Stimulated activated CD8-positive, alpha-beta memory T cell treated with anti-CD3 and anti-CD28 coated beads, Interleukin-2, amount 100 ng/mL, for 1 hour (primary cell): Measurements from ENCODE around the gene BABAM2.

Source experiments
- DNase-seq, 2 donors: peaks; one replicate each; pipeline ENCODE4 v3.0.0-alpha.2; 2020; ENCODE audit warnings: low read depth in 2 of 2

BABAM2 gene

DNA sequence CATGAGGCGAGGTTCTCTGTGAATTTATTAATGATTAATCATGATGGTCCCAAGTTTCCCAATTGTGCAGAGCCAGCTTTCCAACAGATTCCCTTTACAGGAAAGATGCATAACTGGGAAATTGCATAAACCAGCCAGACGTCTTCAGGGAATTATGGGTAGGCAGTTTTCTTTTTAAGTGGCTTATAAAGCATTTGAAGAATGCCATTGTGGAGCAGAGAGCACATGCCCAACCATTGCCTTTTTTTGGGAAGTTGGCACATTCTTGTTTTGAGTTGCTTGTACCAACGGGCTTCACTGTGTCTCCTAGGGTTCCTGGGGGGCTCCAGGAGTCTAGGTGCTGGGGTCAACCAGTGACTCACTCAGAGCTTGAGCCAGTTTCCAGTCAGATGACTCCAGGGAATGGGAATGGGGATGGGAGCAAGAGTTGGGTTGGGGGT, 270.5 kb downstream of the BABAM2 start:
- no peak for DNase-seq

DNA sequence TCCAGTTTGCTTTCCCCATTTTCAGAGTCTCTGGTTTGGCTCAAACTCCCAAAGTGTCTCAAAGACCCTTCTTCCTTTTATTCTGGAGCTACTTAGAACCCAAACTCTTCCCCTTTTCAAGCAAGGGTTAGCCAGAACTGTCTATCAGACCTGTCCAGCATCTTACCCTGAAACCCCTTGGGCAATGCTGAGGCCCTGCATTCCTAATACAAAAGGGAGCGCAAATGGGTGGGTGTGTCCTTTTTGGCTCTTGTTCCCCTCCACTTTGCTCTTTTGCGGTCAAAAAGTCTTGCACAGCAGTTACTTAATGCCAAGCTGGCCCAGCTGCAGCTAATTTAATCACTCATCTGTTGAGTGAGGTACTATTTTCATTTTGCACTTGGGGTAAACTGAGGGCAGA, 270.9 kb downstream of the BABAM2 start:
- no peak for DNase-seq

DNA sequence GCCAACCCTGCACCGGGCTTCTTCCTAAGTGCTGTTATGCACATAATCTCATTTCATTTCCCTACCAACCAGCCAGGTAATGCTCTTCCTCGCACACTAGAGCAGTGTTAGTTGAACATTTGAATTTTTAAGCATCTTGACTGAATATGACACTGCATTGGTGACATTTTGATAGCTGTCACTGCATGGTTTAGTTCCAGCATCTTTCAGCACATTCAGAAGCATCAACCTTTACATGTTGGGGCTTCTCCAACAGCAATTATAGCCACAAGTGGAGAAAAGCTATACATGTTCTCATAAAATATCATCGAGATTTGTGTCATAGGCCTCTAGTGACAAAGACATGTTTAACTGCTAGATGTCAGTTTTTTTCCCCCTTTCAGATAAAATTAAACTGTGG, 272.0 kb downstream of the BABAM2 start:
- DNase-seq = no peak

DNA sequence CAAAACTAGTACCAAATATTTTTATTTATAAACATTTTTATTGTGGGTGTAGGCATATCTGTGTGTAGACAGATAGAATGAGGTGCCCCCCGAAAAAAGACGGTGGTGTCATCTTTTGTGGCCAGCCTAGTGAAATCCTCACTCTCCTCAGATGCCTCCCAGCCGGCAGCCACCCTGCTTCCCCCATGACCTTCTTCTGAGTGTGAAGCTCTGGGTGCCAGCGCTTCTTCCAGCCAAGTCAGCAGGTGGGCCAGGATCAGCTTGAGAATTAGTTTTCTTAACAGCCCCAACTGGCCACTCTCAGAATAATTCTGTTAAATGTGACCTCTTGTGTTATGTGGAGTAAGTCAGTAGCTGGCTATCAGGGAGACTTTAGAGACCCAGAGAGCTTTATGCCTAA, 272.5 kb downstream of the BABAM2 start:
- no peak for DNase-seq

DNA sequence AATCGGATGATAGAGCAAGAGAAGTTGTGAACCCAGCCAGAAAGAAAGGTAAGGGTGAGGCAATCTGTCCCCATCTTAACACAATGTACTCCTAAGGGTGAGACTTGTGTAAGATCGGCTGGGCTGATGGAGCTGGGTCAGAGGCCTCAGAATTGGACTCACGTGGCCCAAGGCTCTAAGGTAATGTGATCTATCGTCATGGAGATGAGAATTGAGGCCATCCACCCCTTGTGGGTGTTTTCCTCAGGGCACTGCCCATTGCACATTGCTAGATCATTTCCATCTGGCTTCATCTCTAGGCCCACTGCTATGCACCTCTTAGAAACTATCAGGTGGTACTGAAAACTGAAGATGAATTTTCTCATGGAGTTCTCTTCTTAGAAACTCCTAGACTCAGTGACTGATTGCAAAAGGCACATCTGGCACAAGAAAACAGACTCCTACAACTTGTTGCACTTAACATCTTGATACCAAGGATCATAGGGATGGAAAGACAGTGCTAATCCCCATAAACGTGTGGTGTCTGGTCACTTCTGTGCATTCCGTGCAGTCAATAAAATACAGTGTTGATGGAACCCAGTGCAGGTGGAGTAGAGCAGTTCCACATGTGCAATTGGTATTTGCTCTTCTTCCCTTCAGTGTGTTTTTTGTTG, 273.2 kb downstream of the BABAM2 start:
- no peak for DNase-seq

DNA sequence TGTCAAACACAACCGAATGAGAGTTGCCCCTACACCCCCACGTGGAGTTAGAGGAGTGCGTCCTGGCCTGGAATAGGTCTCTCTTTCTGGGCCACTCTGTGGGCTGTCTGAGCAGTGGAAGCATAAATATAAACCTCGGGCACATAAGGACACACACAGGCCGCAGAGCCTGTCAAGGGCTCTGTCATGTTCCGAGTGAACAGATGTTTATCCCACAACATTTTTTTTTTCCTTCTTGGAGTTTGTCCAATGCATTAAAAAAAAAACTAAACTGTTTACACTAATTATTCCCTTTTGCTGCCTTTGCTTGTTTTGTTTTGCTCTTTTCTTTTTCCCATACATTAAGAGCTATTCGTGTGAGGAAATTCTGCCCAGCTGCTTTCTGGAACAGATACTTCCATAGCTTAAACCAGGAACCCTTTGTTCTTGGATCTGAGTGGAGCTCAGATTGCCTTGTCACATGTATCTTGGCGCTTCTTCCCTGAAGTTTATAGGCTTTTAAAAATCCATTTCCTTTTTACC, 273.8 kb downstream of the BABAM2 start:
- DNase-seq = no peak

DNA sequence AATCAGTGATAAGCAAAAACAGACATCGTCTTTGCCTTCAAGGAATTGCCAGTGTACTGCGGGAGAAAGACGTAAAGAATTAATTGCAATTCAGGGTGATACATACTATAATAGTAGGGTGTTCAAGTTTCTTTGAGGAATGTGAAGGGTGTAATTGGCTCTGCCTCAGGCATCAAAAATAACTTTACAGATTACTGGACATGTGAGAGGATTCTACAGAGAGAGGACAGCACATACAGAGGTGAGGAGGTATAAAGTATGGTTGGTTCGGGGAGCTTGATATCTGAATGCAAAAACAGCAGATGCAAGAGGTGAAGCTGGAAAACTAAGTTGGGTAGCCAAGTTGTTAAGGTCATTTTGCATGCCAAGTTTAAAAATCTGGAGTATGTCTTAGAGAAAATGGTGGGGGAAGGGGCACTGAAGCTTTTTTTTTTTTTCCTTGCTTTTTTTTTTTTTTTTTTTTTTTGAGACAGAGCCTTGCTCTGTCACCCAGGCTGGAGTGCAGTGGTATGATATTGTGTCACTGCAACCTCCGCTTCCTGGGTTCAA, 274.6 kb downstream of the BABAM2 start:
- DNase-seq = no peak

DNA sequence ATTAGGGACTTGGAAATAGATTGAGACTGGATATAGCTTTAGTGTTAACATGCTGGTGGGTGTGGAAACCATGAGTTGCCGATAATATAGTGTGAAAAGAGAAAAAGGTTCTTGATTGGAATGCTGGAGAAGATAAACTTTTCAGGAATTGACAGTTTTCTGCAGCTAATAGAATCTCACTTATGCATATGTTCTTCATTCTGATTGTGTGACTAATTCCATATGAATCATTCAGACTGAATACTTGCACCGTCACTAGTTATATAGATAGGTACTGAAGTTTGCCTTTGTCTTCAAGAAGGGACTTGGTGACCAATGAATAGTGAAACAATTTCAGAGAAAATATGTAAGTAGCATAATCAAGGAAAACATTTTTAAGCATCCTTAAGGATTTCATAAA, 276.4 kb downstream of the BABAM2 start:
- DNase-seq = no peak

DNA sequence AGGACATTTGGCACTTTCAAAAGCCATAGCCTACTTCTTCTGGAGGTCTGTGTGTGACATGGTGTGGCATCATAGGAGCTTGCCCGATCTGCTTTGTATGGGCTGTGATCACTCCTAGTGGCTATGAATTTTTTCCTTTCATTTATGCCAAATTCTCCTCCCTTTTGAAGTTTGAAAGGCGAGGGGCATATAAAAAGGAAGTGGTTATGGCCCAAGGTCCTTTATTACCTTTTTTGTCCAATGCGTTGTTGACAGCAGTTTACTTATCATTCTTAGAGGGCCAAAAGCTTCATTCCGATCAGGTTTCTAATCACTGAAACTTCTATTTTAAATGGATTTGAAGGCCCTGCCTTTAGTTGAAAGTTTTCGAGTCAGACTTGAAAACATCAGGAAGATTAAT, 277.8 kb downstream of the BABAM2 start:
- DNase-seq = no peak

DNA sequence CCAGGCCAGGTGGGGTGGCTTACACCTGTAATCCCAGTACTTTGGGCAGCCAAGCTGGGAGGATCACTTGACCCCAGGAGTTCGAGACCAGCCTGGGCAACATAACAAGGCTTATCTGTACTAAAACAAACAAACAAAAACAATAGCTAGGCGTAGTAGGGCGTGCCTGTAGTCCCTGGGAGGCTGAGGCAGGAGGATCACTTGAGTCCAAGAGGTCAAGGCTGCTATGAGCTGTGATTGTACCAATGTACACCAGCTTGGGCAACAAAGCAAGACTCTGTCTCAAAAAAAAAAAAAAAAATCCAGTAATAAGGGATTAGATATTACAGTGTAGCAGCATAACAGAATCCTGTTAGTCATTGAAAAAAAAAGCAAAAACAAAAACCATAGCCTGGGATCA, 279.0 kb downstream of the BABAM2 start:
- no peak for DNase-seq

DNA sequence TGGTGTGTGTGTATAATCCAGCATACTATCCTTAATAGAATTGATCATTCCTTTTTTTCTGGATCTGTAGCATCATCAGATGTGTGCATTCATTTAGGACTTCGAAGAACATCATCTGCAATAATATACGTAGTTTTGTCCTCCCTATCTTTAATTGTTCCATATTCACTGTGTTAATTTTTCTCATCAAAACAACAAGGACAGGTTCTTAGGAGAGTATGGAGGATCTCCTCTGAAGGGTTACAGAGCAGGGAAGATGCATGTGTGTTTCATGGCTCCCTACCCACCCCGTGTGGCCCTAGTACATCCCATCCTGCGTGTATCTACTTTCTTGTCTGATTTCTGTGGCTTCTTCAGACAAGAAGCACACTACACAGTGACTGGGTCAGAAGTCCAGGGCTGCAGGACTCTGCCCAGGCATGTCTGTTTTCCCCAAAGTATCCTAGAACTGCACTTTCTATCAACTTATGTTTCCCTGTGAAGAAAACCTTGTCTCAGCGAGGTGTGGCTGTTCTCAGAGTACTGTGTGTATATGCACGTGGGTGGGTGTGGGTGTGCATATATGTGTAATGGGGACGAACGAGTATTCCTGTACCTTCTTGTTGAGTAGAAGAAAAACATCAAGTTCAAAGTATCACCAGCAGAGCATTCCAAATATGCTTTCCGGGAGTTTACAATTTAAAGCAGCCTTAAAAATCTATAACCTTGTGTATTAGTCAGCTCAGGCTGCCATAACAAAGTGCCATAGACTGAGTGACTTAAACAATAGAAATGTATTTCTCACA, 281.8 kb downstream of the BABAM2 start:
- no peak for DNase-seq

DNA sequence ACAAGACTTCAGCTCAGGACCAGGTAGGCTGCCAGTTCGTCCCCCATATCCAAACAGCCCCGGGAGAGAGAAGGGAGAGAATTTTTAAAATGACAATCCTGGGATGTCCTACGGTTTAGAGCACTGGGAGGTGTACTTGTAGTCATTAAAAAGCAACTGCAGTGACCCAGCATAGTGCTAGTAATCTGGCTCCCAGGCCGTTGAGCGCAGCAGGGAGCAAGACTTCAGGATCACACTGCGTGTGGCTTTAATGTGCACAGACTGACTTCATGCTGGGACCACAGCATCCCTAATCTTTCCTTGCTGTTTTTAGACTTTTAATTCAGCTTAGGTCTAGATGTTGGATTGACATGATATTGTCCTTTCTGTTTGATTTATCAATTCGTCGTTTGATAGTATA, 282.8 kb downstream of the BABAM2 start:
- DNase-seq = no peak

DNA sequence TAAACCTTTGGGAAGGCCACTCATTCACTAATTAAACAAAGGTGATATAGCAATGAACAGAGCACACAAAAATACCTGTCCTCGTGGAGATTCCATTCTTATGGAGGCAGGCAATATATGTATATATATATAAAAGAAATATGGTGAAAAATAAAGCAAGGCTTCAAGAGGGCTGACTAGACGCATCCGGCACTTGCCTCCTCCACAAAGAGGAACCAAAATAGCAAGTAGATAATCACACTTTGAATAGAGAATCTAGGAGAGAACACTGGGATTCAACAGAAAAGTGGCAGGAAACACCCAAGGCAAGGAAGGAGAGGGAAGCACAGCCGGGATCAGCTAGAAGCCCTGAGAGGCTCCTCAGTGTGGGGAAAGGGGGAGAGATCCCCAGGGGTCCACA, 283.7 kb downstream of the BABAM2 start:
- DNase-seq = no peak

DNA sequence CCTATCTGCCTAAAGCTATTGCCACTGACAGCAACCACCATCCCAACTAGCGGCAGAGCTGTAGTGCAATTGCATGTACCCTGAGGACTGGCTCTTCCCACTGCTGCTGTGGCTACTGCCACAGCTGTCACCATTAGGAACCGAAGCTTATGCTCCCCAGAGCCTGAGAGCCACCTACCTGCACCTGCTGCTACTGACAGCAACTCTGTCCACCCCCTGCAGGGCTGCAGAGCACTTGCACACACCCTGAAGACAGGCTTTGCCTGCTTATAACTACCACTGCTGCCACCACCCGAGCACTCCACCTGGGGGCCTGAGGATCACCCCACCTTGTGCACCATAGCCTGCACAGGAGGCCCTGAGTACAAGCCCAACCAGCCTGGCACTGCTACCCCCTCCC, 284.5 kb downstream of the BABAM2 start:
- DNase-seq = no peak

DNA sequence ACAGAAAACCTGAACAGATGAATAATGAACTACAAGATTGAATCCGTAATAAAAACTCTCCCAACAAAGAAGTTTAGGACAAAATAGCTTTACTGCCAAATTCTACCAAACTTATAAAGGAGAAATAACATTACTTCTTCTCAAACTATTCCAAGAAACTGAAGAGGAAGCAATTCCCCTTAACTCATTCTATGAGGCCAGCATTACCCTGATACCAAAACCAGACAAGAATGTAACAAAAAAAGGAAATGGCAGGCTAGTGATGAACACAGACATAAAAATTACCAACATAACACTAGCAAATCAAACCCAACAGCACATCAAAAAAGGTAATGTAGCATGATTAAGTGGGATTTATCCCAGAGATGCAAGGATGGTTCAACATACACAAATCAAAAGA, 288.4 kb downstream of the BABAM2 start:
- DNase-seq = no peak

DNA sequence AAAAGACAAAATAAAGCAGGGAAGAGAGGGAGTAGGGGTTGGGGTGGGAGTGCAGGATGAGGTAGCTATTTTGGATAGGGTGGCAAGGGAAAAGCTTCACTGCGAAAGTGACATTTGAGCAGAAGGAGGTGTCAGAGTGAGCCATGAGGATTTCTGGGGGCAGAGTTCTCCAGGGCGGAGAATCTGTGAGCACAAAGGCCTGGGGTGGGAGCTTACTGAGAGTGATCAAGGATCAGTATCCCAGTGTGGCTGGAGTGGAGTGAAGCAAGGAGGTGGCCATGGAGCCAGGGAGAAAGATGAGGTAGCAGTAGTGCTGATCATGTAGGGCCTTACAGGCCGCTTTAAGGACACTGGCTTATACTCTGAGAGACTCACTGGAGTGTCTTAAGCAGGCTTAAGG, 291.3 kb downstream of the BABAM2 start:
- DNase-seq = no peak

DNA sequence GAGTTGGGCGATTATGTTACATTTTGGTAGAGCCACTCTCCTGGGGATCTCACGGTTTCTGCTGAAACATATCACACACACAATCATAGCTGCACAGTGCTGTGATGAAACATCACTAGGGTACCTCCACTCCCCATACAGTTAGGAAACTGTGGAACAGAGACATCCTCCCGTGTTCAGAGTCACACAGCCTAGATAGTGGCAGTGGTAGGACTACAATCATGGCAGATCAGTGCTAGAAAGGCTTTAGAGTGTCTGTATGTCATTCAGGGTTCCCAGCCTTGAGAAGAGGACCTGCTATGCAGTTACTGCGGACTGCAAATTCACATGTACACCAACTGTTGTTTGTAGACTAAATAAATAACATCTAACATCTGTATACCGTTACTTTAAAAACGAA, 291.8 kb downstream of the BABAM2 start:
- DNase-seq = no peak

DNA sequence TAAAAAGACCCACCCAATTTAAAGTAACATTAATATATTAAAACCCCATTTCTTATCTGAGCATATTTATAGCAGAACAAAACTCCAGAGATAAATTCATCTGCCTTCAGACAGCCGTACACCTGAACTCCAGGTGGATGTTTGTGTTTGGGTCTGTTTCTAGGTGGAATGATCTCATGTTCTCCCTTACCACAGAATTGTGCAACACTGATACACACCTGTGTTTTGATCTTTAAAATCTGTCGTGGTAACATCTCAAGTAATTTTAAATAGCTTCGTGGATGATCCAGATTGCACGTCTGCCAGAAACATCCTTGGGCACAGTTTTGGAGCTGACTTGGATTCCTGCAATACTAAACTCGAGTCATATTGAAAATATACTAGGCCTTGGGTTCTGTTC, 294.6 kb downstream of the BABAM2 start:
- no peak for DNase-seq

DNA sequence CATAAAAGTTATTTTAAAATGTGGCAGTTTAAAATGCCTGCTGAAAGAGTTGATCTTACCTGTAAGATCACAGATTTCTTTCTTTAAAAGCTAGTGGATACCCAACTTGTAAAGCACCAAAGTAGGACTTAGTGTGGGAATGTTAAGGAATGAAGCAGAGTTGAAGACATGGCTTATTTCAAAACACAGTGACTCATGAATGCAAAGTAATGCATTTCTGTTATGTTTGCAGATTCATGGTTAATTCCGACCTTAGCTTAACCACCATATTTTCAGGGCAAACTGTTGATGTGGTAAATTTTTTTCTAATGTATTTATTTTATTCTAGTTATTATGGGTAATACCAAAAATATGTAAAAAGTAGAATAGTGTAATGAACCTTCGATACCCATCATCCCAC, 295.4 kb downstream of the BABAM2 start:
- DNase-seq = no peak

DNA sequence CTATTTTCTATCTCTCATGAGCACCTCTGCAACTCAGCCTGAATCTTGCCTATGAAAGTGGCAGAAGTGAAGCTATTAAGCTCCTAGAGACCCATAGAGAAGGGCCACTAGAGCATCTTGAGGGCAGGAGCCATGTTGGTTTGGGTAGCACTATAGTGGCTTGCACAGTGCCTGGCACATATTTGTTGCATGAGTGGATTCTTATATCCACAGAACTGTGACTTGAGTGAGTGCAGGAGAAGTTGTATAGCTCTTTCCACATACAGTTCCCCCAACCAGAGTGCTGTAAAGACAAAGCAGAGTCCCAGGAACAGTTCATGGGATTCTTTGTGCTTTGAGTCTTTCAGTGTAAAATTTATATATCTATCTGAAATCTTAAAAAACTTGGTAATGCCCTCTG, 296.7 kb downstream of the BABAM2 start:
- DNase-seq = no peak

DNA sequence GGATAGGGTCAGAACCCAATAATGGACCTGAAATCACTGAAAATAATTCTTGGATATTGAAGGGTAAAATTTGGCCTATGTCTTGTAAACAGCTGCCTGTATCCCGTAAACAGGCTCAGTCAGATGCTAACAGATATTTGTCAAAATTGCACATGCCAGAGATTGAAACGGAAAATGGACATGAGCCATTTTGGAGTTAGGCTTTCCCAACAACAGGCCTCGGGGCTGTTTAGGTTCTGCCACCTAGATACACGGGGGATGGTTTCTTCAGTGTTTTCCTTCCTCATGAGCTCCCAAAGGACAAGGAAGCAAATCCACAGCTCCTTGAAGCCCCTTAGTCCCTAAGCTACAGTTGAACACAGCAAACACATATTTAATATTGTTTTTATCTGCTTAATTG, 297.9 kb downstream of the BABAM2 start:
- no peak for DNase-seq

DNA sequence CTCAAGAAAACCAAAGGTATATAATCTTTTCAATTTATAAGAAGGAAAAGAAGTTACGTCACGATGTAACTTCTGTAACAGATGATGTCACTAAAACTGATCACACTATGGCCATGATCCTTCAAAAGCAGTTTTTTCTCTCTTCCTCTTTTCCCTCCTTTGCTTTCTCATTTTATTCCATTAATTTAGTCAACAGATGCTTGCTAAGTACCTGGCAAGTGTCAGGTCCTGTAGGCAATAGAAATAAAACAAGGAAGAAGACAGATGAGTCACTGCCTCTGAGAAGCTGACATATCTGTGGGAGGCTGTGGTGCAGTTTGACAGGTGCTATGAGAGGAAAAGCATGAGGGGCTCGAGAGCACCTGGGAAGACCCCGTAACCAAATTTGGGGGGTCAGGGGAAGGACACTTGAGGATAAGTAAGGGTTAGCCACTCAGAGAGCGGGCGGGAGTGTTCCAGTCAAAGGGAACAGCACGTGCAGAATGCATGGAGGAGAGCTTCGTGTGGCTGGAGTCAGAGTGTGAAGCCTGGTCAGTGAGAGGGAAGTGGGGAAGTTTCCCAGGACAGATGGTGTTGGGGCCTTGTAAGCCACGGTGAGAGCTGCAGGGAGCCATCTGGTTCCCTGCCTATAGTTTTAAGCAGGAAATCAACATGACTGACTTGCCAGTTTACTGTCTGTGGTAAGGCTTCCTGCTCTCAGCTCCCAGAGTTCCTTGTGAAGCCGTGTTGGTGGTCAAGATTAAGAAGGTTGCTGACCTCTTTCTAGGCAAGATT, 303.3 kb downstream of the BABAM2 start:
- no peak for DNase-seq
